Stimulated activated CD8-positive, alpha-beta memory T cell treated with anti-CD3 and anti-CD28 coated beads, Interleukin-2, amount 100 ng/mL, for 48 hours (primary cell): ENCODE measurements around the gene GLOD4.

ENCODE experiments used
- DNase-seq, 2 donors: peaks; one replicate each; pipeline ENCODE4 v3.0.0-alpha.2; 2020; ENCODE audit warnings: low read depth in 2 of 2

Gene GLOD4

DNA sequence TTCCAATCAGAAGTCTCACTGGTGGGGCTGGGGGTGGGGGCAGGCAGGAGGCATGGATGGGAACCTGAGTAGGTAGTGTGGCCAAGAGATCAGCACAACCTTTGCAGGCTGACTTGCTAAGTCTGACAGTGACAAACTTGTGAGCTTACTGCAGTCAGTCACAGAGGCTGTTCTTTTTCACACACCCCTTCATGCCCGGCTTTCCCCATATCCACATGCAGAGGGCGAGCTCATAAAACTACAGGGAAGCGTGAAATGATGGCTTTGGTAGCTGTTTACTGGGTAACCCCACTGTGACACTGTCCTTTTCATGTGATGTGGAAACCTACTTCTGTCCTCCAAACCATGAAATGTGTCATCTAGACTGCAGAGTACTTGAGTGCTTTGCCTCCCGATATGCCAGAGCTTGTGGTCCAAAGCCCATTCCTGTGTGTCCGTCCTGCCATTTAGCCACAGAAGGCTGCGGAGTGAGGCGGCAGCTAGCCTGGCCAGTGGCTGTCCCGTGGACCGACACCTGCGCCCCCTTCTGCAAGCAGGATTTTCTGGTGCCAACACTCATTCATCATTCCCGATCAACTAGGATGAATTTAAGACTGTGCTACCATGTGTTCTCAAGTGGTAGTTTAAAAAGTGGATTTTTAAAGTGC is 39.8 kb downstream of the GLOD4 start:
- DNase-seq: no peak

GRCh38 chr17:740240-741017 is 41.7 kb downstream of the GLOD4 start:
- DNase-seq: peak in 1 of 2 donors; percentile 4

GRCh38 chr17:737561-738113 is 44.4 kb downstream of the GLOD4 start:
- no peak for DNase-seq

- no peak for DNase-seq
Observed at GRCh38 chr17:733743-734142, 48.3 kb downstream of the GLOD4 start.

DNA sequence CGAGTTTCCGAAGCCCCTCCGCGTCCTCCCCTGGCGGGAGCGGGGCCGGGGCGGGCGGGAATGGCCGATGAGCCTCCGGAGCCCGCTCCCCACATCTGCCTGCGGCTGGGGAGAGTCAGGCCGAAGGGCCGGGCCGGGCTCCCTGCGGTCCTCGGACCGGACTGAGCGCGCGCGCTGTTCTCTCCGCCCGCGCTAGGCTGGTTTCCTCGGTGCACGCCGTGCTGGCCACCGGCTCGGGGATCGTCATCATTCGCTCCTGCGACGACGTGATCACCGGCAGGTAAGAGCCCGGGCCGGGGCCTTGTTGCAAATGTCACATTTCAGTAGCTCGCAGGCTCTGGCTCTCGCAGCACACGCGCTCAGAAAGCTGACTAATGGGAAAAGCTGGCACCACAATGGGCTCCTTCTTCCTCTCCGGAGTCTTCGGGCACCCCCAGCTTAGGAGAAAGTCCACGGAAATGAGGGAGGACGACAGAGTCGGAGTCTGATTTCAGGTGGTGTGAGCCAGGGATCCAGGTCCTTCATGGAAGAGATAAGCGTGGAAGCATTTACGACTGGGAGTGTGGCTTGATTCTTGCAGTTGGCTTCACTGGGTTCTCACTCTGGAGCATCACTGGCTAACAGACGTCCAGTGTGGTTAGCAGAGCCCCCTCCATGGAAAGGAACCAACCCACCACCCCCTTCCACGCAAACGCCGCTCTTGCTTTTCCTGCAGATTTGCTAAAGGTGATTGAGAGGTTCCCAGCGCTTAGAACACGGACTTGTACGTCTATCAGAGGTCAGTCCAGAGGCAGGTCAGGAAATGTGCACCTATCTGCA is 49.0 kb downstream of the GLOD4 start:
- DNase-seq: peak in 1 of 2 donors; percentile 27

DNA sequence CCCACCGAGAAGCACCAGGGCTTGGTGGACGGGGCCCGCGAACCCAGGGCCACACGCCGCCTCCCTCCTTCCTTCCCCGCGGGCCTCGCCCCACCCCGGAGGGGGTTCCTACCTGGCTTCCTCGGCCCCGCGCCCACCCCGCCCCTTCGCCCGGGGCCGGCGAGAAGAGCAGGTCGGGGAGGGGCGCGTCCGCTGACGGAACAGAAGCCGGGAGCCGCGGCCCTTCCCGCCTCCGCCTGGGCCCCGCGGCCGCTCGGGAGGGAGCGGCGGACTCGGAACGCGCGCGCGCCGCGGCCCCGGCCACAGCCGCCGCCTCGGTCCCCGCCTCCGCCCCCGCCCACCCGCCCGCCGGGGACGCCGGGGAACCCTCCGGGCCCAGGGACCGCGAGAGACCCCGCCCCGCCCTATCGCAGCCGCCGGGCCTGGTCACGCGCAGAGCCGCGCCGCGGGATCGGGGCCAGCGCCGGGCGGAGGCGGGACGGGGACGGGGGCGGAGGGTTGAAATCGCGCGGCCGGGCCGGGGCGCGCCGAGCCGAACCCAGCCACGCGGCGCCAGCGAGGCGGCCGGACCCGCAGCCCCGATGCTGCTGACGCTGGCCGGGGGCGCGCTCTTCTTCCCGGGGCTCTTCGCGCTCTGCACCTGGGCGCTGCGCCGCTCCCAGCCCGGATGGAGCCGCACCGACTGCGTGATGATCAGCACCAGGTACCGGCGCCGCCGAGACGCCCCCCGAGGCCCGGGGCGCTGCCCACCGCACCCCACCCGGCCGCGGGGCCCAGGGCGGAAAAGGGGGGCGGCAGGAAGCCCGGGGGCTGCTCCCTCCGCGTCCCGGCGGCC is 49.8 kb downstream of the GLOD4 start, which contains the start of gene TLCD3A:
TLCD3A (plus strand) TSS at position 530 of the 835 bp plus-strand sequence; CDS start at position 582, 52 bp downstream.
- peak; percentile 44 to 51 for DNase-seq

DNA sequence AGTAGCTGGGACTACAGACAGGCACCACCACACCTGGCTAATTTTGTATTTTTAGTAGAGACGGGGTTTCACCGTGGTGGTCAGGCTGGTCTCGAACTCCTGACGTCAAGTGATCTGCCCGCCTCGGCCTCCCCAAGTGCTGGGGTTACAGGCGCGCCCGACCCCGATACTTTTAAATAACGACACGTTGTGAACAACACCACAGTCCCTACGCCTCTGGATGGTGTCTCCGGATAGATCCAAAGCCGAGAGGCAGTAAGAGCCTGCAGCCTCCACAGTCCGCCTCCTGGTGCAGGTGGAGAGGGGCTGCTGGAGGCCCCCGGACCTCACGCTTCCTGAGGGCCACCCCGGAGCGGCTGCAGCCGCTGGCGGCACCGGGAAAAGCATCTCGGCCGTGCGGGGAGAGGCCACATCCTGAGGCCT is 50.4 kb downstream of the GLOD4 start:
- no peak for DNase-seq

GRCh38 chr17:728911-729310 is 53.2 kb downstream of the GLOD4 start:
- no peak for DNase-seq

DNA sequence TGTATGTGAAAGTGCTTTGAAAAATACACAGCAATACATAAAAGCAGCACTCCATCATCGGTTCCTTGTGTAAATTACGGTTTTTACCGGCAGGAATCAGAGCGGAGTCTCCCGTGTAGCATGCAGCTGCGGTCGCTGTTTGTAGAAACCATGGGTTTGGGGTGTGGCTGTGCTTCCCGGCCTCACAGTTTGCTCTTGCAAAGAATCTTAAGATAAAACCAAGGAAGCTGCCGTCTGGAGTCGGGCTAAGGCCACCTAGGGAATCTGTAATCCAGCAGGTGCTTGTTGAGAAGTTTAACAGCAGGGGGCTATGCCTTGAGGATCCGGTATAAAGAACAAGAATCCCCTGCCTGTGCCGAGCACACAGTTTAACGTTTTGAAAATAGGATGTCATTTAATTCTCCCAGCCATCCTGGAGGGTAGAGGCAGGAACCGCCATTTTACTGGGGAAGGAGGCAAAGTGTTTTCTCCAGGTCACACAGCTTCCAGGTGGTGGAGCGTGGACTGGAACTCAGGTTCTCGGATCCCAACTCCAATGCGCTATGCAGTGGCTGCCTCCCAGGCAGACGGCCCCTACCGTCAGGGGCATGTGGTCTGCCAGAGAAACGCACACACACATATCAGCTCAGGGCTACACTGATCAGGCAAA is 55.7 kb downstream of the GLOD4 start:
- DNase-seq: no peak

- DNase-seq: no peak
Observed at GRCh38 chr17:725746-726145, 56.3 kb downstream of the GLOD4 start.

GRCh38 chr17:725084-725483 is 57.0 kb downstream of the GLOD4 start:
- no peak for DNase-seq

- DNase-seq: no peak
Observed at GRCh38 chr17:721540-721937, 60.5 kb downstream of the GLOD4 start.

DNA sequence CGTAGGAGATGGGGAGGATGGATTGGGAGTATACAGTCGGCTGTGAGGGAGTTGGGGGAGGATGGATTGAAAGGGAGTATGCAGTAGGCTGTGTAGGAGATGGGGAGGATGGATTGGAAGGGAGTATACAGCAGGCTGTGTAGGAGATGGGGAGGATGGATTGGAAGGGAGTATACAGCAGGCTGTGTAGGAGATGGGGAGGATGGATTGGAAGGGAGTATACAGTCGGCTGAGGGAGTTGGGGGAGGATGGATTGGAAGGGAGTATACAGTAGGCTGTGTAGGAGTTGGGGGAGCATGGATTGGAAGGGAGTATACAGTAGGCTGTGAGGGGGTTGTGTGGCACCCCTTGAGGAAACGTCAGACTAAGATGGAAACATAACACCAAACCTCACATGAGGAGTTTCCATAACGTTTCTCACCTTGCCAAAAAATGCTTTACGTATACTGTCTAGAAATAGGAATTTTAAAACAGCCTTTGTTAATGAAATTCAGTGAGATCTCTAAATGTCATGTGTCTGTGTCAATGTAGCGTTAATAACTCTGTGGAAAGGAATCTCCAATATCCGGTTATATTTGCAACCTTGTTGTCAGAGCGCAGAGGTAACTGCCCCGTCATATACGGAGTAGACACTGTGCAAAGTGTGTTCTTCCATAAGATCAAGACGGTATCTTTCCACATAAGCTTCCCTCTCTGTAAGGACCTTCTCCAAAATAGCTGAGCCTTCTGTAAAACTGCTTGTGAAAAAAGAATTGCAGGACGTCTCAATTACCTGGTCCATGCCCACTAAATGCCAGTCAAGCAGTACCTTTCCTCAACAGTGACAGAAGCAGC is 61.2 kb downstream of the GLOD4 start:
- DNase-seq: no peak

GRCh38 chr17:718075-718474 is 64.0 kb downstream of the GLOD4 start:
- no peak for DNase-seq
